ENCODE measurements around the gene ZBTB6.
"Not testable (repeated sequence)": the region's sequence is repeated elsewhere in the genome, so short reads cannot be mapped to it uniquely, and the experiment has no call there.

Gene ZBTB6

GRCh38 chr9:122922713-122923112 is 9.6 kb upstream of the ZBTB6 start:
- DNase-seq (ENCODE audit: low read depth) = no peak

GRCh38 chr9:122918310-122918709 is 5.2 kb upstream of the ZBTB6 start:
- Histone ChIP-seq H3K4me3 (ENCODE audit: low read length) (no peak overlapping the region), H3K4me1 (ENCODE audit: control insufficient read depth, insufficient read depth, low read length) (no peaks in the 10 kb centered on the region), H3K9me3 (ENCODE audit: control insufficient read depth, low read length) (no peaks in the 10 kb centered on the region), H3K27me3 (replicated peaks; ENCODE audit: control insufficient read depth, insufficient read depth, low read length) (no peaks in the 10 kb centered on the region), H3K9ac (ENCODE audit: low read length) (no peak overlapping the region), H3K36me3 (ENCODE audit: control insufficient read depth, insufficient read depth, low read length, severe bottlenecking) (peaks cover 12% of the 10 kb centered on the region)
- no peak for DNase-seq (ENCODE audit: low read depth)

More at GRCh38 chr9:122922713-122923112, 9.6 kb upstream of the ZBTB6 start:
- H3K4me3 ChIP-seq (ENCODE audit: low read length) = no peak overlapping the region
- peaks cover 12% of the 10 kb centered on the region for H3K36me3 ChIP-seq (ENCODE audit: control insufficient read depth, insufficient read depth, low read length, severe bottlenecking)
- H3K9ac ChIP-seq (ENCODE audit: low read length) = no peak overlapping the region
- no peaks in the 10 kb centered on the region for H3K4me1 ChIP-seq (ENCODE audit: control insufficient read depth, insufficient read depth, low read length)
- H3K27me3 ChIP-seq (replicated peaks; ENCODE audit: control insufficient read depth, insufficient read depth, low read length) = no peaks in the 10 kb centered on the region
- H3K9me3 ChIP-seq (ENCODE audit: control insufficient read depth, low read length) = no peaks in the 10 kb centered on the region

GRCh38 chr9:122912671-122912963 is 506 bp downstream of the ZBTB6 start:
- H3K36me3 ChIP-seq (ENCODE audit: control insufficient read depth, insufficient read depth, low read length, severe bottlenecking) = peaks cover 34% of the 10 kb centered on the region
- H3K4me3 ChIP-seq (ENCODE audit: low read length) = peak overlapping the region; percentile 100
- peak overlapping the region; percentile 99 for H3K9ac ChIP-seq (ENCODE audit: low read length)
- peaks cover 11% of the 10 kb centered on the region for H3K4me1 ChIP-seq (ENCODE audit: control insufficient read depth, insufficient read depth, low read length)
- H3K9me3 ChIP-seq (ENCODE audit: control insufficient read depth, low read length) = no peaks in the 10 kb centered on the region
- H3K27me3 ChIP-seq (replicated peaks; ENCODE audit: control insufficient read depth, insufficient read depth, low read length) = no peaks in the 10 kb centered on the region
- no peak for DNase-seq (ENCODE audit: low read depth)

- not testable (repeated sequence) for H3K9ac ChIP-seq (ENCODE audit: low read length); H3K4me3 ChIP-seq (ENCODE audit: low read length); H3K27me3 ChIP-seq (replicated peaks; ENCODE audit: control insufficient read depth, insufficient read depth, low read length); DNase-seq (ENCODE audit: low read depth); H3K9me3 ChIP-seq (ENCODE audit: control insufficient read depth, low read length)
- peaks cover 25% of the 10 kb centered on the region for H3K36me3 ChIP-seq (ENCODE audit: control insufficient read depth, insufficient read depth, low read length, severe bottlenecking)
- peaks cover 20% of the 10 kb centered on the region for H3K4me1 ChIP-seq (ENCODE audit: control insufficient read depth, insufficient read depth, low read length)
Measured at GRCh38 chr9:122906122-122906521, 7.0 kb downstream of the ZBTB6 start.

GRCh38 chr9:122904823-122905710 is 8.1 kb downstream of the ZBTB6 start, which contains the start of gene RC3H2:
Gene RC3H2, minus strand, starts transcription at chr9:122905359. Its CDS starts 7,850 bp downstream, at chr9:122897509.
- H3K9me3 ChIP-seq (ENCODE audit: control insufficient read depth, low read length) = no peaks in the 10 kb centered on the region
- H3K4me1 ChIP-seq (ENCODE audit: control insufficient read depth, insufficient read depth, low read length) = peaks cover 29% of the 10 kb centered on the region
- peaks cover 15% of the 10 kb centered on the region for H3K36me3 ChIP-seq (ENCODE audit: control insufficient read depth, insufficient read depth, low read length, severe bottlenecking)
- peak within 1 kb of the TSS; percentile 99 for H3K9ac ChIP-seq (ENCODE audit: low read length)
- H3K4me3 ChIP-seq (ENCODE audit: low read length) = peak within 1 kb of the TSS; percentile 99
- peak; percentile 100 for DNase-seq (ENCODE audit: low read depth)
- H3K27me3 ChIP-seq (replicated peaks; ENCODE audit: control insufficient read depth, insufficient read depth, low read length) = no peaks in the 10 kb centered on the region

- Histone ChIP-seq H3K4me1 (ENCODE audit: control insufficient read depth, insufficient read depth, low read length) (peaks cover 35% of the 10 kb centered on the region), H3K9ac (ENCODE audit: low read length) (peak overlapping the region; percentile 99), H3K4me3 (ENCODE audit: low read length) (peak overlapping the region; percentile 99), H3K27me3 (replicated peaks; ENCODE audit: control insufficient read depth, insufficient read depth, low read length) (no peaks in the 10 kb centered on the region), H3K9me3 (ENCODE audit: control insufficient read depth, low read length) (no peaks in the 10 kb centered on the region), H3K36me3 (ENCODE audit: control insufficient read depth, insufficient read depth, low read length, severe bottlenecking) (peaks cover 9% of the 10 kb centered on the region)
- DNase-seq (ENCODE audit: low read depth) = peak; percentile 65
Measured at GRCh38 chr9:122904466-122904822, 8.7 kb downstream of the ZBTB6 start.

- peak overlapping the region; percentile 69 for H3K4me3 ChIP-seq (ENCODE audit: low read length)
- peak overlapping the region; percentile 70 for H3K9ac ChIP-seq (ENCODE audit: low read length)
- peaks cover 18% of the 10 kb centered on the region for H3K36me3 ChIP-seq (ENCODE audit: control insufficient read depth, insufficient read depth, low read length, severe bottlenecking)
- H3K27me3 ChIP-seq (replicated peaks; ENCODE audit: control insufficient read depth, insufficient read depth, low read length) = no peaks in the 10 kb centered on the region
- peaks cover 45% of the 10 kb centered on the region for H3K4me1 ChIP-seq (ENCODE audit: control insufficient read depth, insufficient read depth, low read length)
- DNase-seq (ENCODE audit: low read depth) = peak; percentile 39
- no peaks in the 10 kb centered on the region for H3K9me3 ChIP-seq (ENCODE audit: control insufficient read depth, low read length)
Measured at GRCh38 chr9:122900791-122901190, 12.3 kb downstream of the ZBTB6 start.

- Histone ChIP-seq H3K27me3 (replicated peaks; ENCODE audit: control insufficient read depth, insufficient read depth, low read length) (no peaks in the 10 kb centered on the region), H3K36me3 (ENCODE audit: control insufficient read depth, insufficient read depth, low read length, severe bottlenecking) (peaks cover 44% of the 10 kb centered on the region), H3K9ac (ENCODE audit: low read length) (no peak overlapping the region), H3K4me1 (ENCODE audit: control insufficient read depth, insufficient read depth, low read length) (peaks cover 34% of the 10 kb centered on the region), H3K4me3 (ENCODE audit: low read length) (no peak overlapping the region), H3K9me3 (ENCODE audit: control insufficient read depth, low read length) (no peaks in the 10 kb centered on the region)
- DNase-seq (ENCODE audit: low read depth) = peak; percentile 11
Measured at GRCh38 chr9:122897969-122898368, 15.2 kb downstream of the ZBTB6 start.

GRCh38 chr9:122888480-122888879 is 24.6 kb downstream of the ZBTB6 start:
- Histone ChIP-seq H3K9ac (ENCODE audit: low read length) (no peak overlapping the region), H3K36me3 (ENCODE audit: control insufficient read depth, insufficient read depth, low read length, severe bottlenecking) (peaks cover 88% of the 10 kb centered on the region), H3K27me3 (replicated peaks; ENCODE audit: control insufficient read depth, insufficient read depth, low read length) (no peaks in the 10 kb centered on the region), H3K4me3 (ENCODE audit: low read length) (no peak overlapping the region), H3K4me1 (ENCODE audit: control insufficient read depth, insufficient read depth, low read length) (no peaks in the 10 kb centered on the region), H3K9me3 (ENCODE audit: control insufficient read depth, low read length) (no peaks in the 10 kb centered on the region)
- DNase-seq (ENCODE audit: low read depth) = no peak

- H3K4me3 ChIP-seq (ENCODE audit: low read length) = no peak overlapping the region
- no peaks in the 10 kb centered on the region for H3K27me3 ChIP-seq (replicated peaks; ENCODE audit: control insufficient read depth, insufficient read depth, low read length)
- no peaks in the 10 kb centered on the region for H3K9me3 ChIP-seq (ENCODE audit: control insufficient read depth, low read length)
- H3K4me1 ChIP-seq (ENCODE audit: control insufficient read depth, insufficient read depth, low read length) = no peaks in the 10 kb centered on the region
- peaks cover 92% of the 10 kb centered on the region for H3K36me3 ChIP-seq (ENCODE audit: control insufficient read depth, insufficient read depth, low read length, severe bottlenecking)
- H3K9ac ChIP-seq (ENCODE audit: low read length) = no peak overlapping the region
- no peak for DNase-seq (ENCODE audit: low read depth)
Measured at GRCh38 chr9:122883125-122883524, 30.0 kb downstream of the ZBTB6 start.

GRCh38 chr9:122879443-122879842 is 33.7 kb downstream of the ZBTB6 start:
- DNase-seq (ENCODE audit: low read depth) = no peak
- no peaks in the 10 kb centered on the region for H3K27me3 ChIP-seq (replicated peaks; ENCODE audit: control insufficient read depth, insufficient read depth, low read length)
- no peak overlapping the region for H3K9ac ChIP-seq (ENCODE audit: low read length)
- no peaks in the 10 kb centered on the region for H3K9me3 ChIP-seq (ENCODE audit: control insufficient read depth, low read length)
- no peaks in the 10 kb centered on the region for H3K4me1 ChIP-seq (ENCODE audit: control insufficient read depth, insufficient read depth, low read length)
- H3K4me3 ChIP-seq (ENCODE audit: low read length) = no peak overlapping the region
- H3K36me3 ChIP-seq (ENCODE audit: control insufficient read depth, insufficient read depth, low read length, severe bottlenecking) = peaks cover 97% of the 10 kb centered on the region
